Upper lobe of left lung (tissue), 4 donors: ENCODE measurements around the gene R3HDM2.

Experiments used
- CTCF ChIP-seq, 6 experiments: fragments of 450-650 bp in 4 of 6; fragments of 200-600 bp in 2 of 6; sonication (generic) in 2 of 6; IDR thresholded peaks; one replicate each; pipeline ENCODE4 v1.5.1; 2016 to 2019; ENCODE audit warnings: antibody characterized with exemption in 6 of 6
- EP300 ChIP-seq, 4 donors: sonication (generic); formaldehyde crosslinking; IDR thresholded peaks; one replicate each; pipeline ENCODE4 v1.5.1; 2017; ENCODE audit warnings: antibody characterized with exemption in 4 of 4, control low read depth in 2 of 4
- POLR2AphosphoS5 ChIP-seq, 2 donors: sonication (generic); formaldehyde crosslinking; IDR thresholded peaks; one replicate each; pipeline ENCODE4 v1.5.1; 2017; ENCODE audit warnings: antibody characterized with exemption in 2 of 2

- TF ChIP-seq CTCF (IDR thresholded peaks at IDR 0.05) (peak in 4 of 6 experiments; percentile 26 to 45 (median 33)), POLR2AphosphoS5 (IDR thresholded peaks at IDR 0.05) (no peak), EP300 (IDR thresholded peaks at IDR 0.05) (no peak)
Measured at GRCh38 chr12:57456145-57456700, 25.4 kb upstream of the R3HDM2 start.
